ENCODE measurements around the gene SATB1.

DNA sequence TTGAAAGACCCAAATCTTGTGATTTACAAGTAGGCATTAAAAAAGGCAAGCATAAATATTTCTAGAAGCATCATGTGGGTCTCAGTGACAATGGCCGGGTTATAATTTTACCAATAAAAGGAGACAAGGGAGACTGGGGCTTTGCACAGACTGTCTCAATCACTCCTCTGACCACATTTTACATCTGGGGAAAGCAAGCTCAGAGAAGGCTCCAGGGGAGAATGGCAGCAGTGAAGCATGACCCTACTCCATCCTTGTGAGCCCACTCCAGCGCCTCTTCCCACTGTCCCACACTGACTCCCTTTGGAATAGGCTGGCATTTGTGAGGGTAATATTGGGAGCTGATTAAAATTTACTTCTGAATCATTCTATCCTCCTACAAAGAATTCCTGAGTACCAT is 61.8 kb downstream of the SATB1 start:
- TF ChIP-seq SMC3 (conservative IDR thresholded peaks at IDR 0.05; ENCODE audit: poor library complexity) (no peak), EP300 (conservative IDR thresholded peaks at IDR 0.05; ENCODE audit: poor library complexity, severe bottlenecking) (no peak), EZH2 (IDR thresholded peaks at IDR 0.05; ENCODE audit: borderline replicate concordance, insufficient read depth, low read length, poor library complexity, severe bottlenecking) (no peak), TAF1 (IDR thresholded peaks at IDR 0.05; ENCODE audit: low read depth) (no peak), MXI1 (conservative IDR thresholded peaks at IDR 0.05; ENCODE audit: poor library complexity, severe bottlenecking) (no peak), RAD21 (conservative IDR thresholded peaks at IDR 0.05) (no peak), POLR2AphosphoS5 (IDR thresholded peaks at IDR 0.05) (no peak)
- TF ChIP-seq, protein P1, sequence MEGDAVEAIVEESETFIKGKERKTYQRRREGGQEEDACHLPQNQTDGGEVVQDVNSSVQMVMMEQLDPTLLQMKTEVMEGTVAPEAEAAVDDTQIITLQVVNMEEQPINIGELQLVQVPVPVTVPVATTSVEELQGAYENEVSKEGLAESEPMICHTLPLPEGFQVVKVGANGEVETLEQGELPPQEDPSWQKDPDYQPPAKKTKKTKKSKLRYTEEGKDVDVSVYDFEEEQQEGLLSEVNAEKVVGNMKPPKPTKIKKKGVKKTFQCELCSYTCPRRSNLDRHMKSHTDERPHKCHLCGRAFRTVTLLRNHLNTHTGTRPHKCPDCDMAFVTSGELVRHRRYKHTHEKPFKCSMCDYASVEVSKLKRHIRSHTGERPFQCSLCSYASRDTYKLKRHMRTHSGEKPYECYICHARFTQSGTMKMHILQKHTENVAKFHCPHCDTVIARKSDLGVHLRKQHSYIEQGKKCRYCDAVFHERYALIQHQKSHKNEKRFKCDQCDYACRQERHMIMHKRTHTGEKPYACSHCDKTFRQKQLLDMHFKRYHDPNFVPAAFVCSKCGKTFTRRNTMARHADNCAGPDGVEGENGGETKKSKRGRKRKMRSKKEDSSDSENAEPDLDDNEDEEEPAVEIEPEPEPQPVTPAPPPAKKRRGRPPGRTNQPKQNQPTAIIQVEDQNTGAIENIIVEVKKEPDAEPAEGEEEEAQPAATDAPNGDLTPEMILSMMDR (IDR thresholded peaks at IDR 0.05; ENCODE audit: poor library complexity, severe bottlenecking) = no peak
- TF ChIP-seq, protein P2, sequence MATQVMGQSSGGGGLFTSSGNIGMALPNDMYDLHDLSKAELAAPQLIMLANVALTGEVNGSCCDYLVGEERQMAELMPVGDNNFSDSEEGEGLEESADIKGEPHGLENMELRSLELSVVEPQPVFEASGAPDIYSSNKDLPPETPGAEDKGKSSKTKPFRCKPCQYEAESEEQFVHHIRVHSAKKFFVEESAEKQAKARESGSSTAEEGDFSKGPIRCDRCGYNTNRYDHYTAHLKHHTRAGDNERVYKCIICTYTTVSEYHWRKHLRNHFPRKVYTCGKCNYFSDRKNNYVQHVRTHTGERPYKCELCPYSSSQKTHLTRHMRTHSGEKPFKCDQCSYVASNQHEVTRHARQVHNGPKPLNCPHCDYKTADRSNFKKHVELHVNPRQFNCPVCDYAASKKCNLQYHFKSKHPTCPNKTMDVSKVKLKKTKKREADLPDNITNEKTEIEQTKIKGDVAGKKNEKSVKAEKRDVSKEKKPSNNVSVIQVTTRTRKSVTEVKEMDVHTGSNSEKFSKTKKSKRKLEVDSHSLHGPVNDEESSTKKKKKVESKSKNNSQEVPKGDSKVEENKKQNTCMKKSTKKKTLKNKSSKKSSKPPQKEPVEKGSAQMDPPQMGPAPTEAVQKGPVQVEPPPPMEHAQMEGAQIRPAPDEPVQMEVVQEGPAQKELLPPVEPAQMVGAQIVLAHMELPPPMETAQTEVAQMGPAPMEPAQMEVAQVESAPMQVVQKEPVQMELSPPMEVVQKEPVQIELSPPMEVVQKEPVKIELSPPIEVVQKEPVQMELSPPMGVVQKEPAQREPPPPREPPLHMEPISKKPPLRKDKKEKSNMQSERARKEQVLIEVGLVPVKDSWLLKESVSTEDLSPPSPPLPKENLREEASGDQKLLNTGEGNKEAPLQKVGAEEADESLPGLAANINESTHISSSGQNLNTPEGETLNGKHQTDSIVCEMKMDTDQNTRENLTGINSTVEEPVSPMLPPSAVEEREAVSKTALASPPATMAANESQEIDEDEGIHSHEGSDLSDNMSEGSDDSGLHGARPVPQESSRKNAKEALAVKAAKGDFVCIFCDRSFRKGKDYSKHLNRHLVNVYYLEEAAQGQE (IDR thresholded peaks at IDR 0.05; ENCODE audit: borderline replicate concordance) = no peak
